ENCODE data around the gene PTTG1. TPM values are rescaled to one million over a fixed set of nuclear protein-coding genes. Genes with fewer than 3 reads are reported as not detected.

The PTTG1 gene
- total and polyA plus RNA-seq, 9 of the 15 experiments (the other 6 are each of a cell fraction or from before 2014, with no cell fraction given), result 193 to 1,088 (median 349) TPM

DNA sequence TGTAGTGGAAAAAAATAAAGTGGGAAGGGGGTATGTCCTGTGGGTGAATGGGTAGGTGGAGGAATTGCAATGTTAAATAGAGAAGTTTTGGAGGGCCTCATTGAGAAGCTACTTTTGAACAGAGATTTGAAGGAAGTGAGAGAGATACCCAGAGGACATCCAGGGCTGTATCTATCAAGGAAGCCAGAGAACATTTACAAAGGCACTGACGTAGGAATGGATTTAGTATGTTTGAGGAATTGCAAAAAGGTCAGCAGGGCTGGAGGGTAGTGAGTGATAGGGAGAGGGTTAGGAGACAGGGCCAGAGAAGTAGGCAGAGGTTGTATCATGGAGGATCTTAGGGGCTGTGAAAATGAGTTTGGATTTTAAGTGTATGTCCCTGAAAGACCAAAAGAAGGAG is 13.9 kb downstream of the PTTG1 start:
- no peaks in the 10 kb centered on the region for H3K79me2 ChIP-seq (ENCODE audit: control insufficient read depth, insufficient read depth, low read length)
- intact Hi-C loops (cut with micrococcal nuclease) (no loop called here), in situ Hi-C loops (cut with MboI) (no loop called here)
- no peak overlapping the region for H3K9ac ChIP-seq (ENCODE audit: insufficient read depth in 1 of 2, low read depth in 2 of 2, low read length in 2 of 2)
- H3K27ac ChIP-seq (ENCODE audit: extremely low read depth, low read depth, low read length), result no peak overlapping the region
- ATAC-seq, result no peak
- H2AFZ ChIP-seq (ENCODE audit: low read depth, low read length), result no peak overlapping the region
- POLR2A ChIA-PET, result interaction anchor here (0.7 to 1.9 kb wide), 3 partner anchors 11 to 16 kb away, joined by 4 to 9 read pairs (median 7); partner anchors contain the start of genes PTTG1 and SLU7
- H3K27me3 ChIP-seq (ENCODE audit: control insufficient read depth in 2 of 2, insufficient read depth in 2 of 2, low read length in 2 of 2), result no peaks in the 10 kb centered on the region
- peak; percentile 35 for FAIRE-seq
- CTCF ChIA-PET (ENCODE audit: low intra/inter-chr PET ratio), result no interaction called here
- no peaks in the 10 kb centered on the region for H3K9me1 ChIP-seq (ENCODE audit: control insufficient read depth, insufficient read depth, low read length)
- H3K36me3 ChIP-seq (ENCODE audit: control insufficient read depth, insufficient read depth, low read length), result no peaks in the 10 kb centered on the region
- WGBS (ENCODE audit: insufficient coverage, low coverage, missing lambda C conversion rate), result 7% methylated on average over 1 of the region's 1 CpG
- TF ChIP-seq PHB (CRISPR knock-in tag; IDR thresholded peaks at IDR 0.05), result no peak
- no peak for TF ChIP-seq PHB2 (IDR thresholded peaks at IDR 0.05; ENCODE audit: low read depth)
- no peak for TF ChIP-seq ZKSCAN3 (CRISPR knock-in tag; IDR thresholded peaks at IDR 0.05)
- no peak for TF ChIP-seq JUND (IDR thresholded peaks at IDR 0.05; ENCODE audit: borderline replicate concordance, low read depth, low read length)
- no peak for TF ChIP-seq JUND (tag; IDR thresholded peaks at IDR 0.05; ENCODE audit: borderline replicate concordance, low read depth, low read length)
- TF ChIP-seq, protein P1, sequence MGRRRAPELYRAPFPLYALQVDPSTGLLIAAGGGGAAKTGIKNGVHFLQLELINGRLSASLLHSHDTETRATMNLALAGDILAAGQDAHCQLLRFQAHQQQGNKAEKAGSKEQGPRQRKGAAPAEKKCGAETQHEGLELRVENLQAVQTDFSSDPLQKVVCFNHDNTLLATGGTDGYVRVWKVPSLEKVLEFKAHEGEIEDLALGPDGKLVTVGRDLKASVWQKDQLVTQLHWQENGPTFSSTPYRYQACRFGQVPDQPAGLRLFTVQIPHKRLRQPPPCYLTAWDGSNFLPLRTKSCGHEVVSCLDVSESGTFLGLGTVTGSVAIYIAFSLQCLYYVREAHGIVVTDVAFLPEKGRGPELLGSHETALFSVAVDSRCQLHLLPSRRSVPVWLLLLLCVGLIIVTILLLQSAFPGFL (CRISPR knock-in tag; IDR thresholded peaks at IDR 0.05), result no peak
- TF ChIP-seq U2AF1 (optimal IDR thresholded peaks at IDR 0.05; ENCODE audit: low read depth, low read length), result no peak
- TF ChIP-seq NR2C1 (IDR thresholded peaks at IDR 0.05), result no peak
- TF ChIP-seq NR2C1 (tag; IDR thresholded peaks at IDR 0.05), result no peak
- TF ChIP-seq, protein P2, sequence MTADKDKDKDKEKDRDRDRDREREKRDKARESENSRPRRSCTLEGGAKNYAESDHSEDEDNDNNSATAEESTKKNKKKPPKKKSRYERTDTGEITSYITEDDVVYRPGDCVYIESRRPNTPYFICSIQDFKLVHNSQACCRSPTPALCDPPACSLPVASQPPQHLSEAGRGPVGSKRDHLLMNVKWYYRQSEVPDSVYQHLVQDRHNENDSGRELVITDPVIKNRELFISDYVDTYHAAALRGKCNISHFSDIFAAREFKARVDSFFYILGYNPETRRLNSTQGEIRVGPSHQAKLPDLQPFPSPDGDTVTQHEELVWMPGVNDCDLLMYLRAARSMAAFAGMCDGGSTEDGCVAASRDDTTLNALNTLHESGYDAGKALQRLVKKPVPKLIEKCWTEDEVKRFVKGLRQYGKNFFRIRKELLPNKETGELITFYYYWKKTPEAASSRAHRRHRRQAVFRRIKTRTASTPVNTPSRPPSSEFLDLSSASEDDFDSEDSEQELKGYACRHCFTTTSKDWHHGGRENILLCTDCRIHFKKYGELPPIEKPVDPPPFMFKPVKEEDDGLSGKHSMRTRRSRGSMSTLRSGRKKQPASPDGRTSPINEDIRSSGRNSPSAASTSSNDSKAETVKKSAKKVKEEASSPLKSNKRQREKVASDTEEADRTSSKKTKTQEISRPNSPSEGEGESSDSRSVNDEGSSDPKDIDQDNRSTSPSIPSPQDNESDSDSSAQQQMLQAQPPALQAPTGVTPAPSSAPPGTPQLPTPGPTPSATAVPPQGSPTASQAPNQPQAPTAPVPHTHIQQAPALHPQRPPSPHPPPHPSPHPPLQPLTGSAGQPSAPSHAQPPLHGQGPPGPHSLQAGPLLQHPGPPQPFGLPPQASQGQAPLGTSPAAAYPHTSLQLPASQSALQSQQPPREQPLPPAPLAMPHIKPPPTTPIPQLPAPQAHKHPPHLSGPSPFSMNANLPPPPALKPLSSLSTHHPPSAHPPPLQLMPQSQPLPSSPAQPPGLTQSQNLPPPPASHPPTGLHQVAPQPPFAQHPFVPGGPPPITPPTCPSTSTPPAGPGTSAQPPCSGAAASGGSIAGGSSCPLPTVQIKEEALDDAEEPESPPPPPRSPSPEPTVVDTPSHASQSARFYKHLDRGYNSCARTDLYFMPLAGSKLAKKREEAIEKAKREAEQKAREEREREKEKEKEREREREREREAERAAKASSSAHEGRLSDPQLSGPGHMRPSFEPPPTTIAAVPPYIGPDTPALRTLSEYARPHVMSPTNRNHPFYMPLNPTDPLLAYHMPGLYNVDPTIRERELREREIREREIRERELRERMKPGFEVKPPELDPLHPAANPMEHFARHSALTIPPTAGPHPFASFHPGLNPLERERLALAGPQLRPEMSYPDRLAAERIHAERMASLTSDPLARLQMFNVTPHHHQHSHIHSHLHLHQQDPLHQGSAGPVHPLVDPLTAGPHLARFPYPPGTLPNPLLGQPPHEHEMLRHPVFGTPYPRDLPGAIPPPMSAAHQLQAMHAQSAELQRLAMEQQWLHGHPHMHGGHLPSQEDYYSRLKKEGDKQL (CRISPR knock-in tag; IDR thresholded peaks at IDR 0.05; ENCODE audit: borderline replicate concordance), result no peak
- TF ChIP-seq, protein P3, sequence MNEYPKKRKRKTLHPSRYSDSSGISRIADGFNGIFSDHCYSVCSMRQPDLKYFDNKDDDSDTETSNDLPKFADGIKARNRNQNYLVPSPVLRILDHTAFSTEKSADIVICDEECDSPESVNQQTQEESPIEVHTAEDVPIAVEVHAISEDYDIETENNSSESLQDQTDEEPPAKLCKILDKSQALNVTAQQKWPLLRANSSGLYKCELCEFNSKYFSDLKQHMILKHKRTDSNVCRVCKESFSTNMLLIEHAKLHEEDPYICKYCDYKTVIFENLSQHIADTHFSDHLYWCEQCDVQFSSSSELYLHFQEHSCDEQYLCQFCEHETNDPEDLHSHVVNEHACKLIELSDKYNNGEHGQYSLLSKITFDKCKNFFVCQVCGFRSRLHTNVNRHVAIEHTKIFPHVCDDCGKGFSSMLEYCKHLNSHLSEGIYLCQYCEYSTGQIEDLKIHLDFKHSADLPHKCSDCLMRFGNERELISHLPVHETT (CRISPR knock-in tag; conservative IDR thresholded peaks at IDR 0.05 in 1 of 2, IDR thresholded peaks at IDR 0.05 in 1 of 2), result no peak
- no peaks in the 10 kb centered on the region for H4K20me1 ChIP-seq (replicated peaks; ENCODE audit: control insufficient read depth, insufficient read depth, low read length)
- no peak overlapping the region; the same call in 1 of the 2 replicates for H3K4me2 ChIP-seq (ENCODE audit: insufficient read depth, low read length)
- no peaks in the 10 kb centered on the region for H3K9me3 ChIP-seq (replicated peaks; ENCODE audit: control insufficient read depth, insufficient read depth, low read depth, low read length)
- no peak for DNase-seq (ENCODE audit: extremely low read depth in 1 of 4, low spot score in 3 of 4)
- BruUV-seq (replicated peaks), result no TSS peak
- H3K4me3 ChIP-seq, result no peak overlapping the region
- H3K4me1 ChIP-seq (replicated peaks in 1 of 2; ENCODE audit: control insufficient read depth in 2 of 2, insufficient read depth in 2 of 2, low read length in 2 of 2), result peaks cover 12 to 14% of the 10 kb centered on the region in 2 experiments; a peak in 4 of 5 replicates

Measured in K562 (cell line).